ENCODE measurements around the gene TMEM201. TPM values are rescaled to one million over a fixed set of nuclear protein-coding genes. Genes with fewer than 3 reads are reported as not detected.

The TMEM201 gene
- total and polyA plus RNA-seq, 8 donors = 0.61 to 7.6 (median 4.7) TPM

GRCh38 chr1:9595968-9596340, 7.2 kb downstream of the TMEM201 start:
- Histone ChIP-seq H3K4me1 (peaks cover 10 to 35% (median 27%) of the 10 kb centered on the region in 4 donors), H3K27me3 (no peaks in the 10 kb centered on the region), H3K36me3 (peaks cover 7 to 49% (median 43%) of the 10 kb centered on the region in 4 donors), H3K9me3 (no peaks in the 10 kb centered on the region), H3K4me3 (no peak overlapping the region), H3K27ac (no peak overlapping the region)
- TF ChIP-seq POLR2AphosphoS5 (IDR thresholded peaks at IDR 0.05) = no peak
- no peak for TF ChIP-seq POLR2A (IDR thresholded peaks at IDR 0.05)
- TF ChIP-seq CTCF (IDR thresholded peaks at IDR 0.05) = no peak
- TF ChIP-seq EP300 (IDR thresholded peaks at IDR 0.05) = no peak
- intact Hi-C loops (cut with DNase I; ENCODE audit: low total_unique reads) = loop anchor here (10.0 kb wide), 1 partner anchor 331 kb away; no protein-coding TSS in a partner anchor
- 90 to 95% (median 92%) methylated on average over 11 to 12 of the region's 12 CpGs for WGBS, 5 donors
- no peak for DNase-seq

GRCh38 chr1:9596415-9597123, 7.9 kb downstream of the TMEM201 start:
- intact Hi-C loops (cut with DNase I; ENCODE audit: low total_unique reads) = loop anchor here (10.0 kb wide), 1 partner anchor 332 kb away; no protein-coding TSS in a partner anchor
- 85 to 87% (median 85%) methylated on average over 21 to 27 of the region's 27 CpGs for WGBS, 5 donors
- DNase-seq = no peak
- no peak for TF ChIP-seq POLR2A (IDR thresholded peaks at IDR 0.05)
- Histone ChIP-seq H3K4me1 (peaks cover 10 to 30% (median 24%) of the 10 kb centered on the region in 4 donors), H3K4me3 (no peak overlapping the region), H3K27ac (no peak overlapping the region), H3K9me3 (no peaks in the 10 kb centered on the region), H3K27me3 (no peaks in the 10 kb centered on the region), H3K36me3 (peaks cover 13 to 55% (median 50%) of the 10 kb centered on the region in 4 donors)

DNA sequence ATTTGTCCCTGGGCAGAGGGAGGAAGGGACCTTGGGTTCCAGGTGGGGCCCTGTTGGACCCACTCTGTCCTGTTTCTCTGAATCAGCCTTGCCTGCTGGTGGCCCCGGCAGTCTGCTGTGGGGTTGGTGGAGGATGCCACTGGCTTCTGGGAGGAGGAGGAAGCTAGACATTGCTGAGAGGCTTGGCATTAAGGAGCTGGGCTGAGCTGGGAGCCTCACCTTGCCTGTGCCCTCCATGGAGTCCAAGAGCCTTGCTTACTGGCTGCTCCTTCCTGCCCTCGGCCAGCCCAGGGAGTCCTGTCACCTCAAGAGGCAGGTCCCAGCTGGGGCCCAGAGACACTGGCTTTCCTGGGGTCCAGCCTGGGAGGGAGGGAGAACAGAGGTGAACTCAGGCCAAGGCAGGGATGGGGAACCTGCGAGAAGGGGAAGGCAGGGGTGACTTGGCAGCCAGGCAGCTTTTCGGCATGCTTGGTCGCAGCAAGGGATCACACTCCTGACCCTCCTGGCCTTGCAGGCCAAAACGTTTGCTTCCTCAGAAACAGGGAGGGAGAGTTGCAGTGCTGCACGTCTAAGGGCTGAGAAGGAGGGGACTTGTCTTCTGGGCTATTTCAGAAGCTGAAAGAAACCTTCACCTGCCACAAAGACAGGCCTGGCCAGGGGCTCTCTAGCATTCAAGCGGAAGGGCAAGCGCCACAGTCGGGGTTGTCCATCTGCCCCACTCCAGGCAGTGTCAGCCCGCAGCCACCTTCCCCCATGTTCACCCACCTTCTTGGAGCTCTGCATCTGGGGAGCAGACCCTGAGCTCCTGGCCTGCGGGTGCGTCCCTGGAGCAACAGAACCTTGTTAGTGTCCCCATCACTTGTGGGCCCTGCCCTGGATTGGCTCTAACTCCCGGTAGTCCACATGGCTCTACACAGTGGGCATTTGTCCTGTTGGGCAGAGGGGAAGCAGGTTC, 8.9 kb downstream of the TMEM201 start:
- no peaks in the 10 kb centered on the region for H3K9me3 ChIP-seq
- TF ChIP-seq POLR2AphosphoS5 (IDR thresholded peaks at IDR 0.05) (no peak), CTCF (IDR thresholded peaks at IDR 0.05) (no peak), POLR2A (IDR thresholded peaks at IDR 0.05) (no peak), EP300 (IDR thresholded peaks at IDR 0.05) (no peak)
- no peak for DNase-seq
- 84 to 90% (median 88%) methylated on average over 13 to 14 of the region's 14 CpGs for WGBS, 5 donors
- H3K36me3 ChIP-seq = peaks cover 24 to 65% (median 60%) of the 10 kb centered on the region in 4 donors
- no peak overlapping the region for H3K4me3 ChIP-seq
- no peaks in the 10 kb centered on the region for H3K27me3 ChIP-seq
- H3K27ac ChIP-seq = no peak overlapping the region
- intact Hi-C loops (cut with DNase I; ENCODE audit: low total_unique reads) = loop anchor here (10.0 kb wide), 1 partner anchor 333 kb away; no protein-coding TSS in a partner anchor
- H3K4me1 ChIP-seq = peaks cover 10 to 22% (median 15%) of the 10 kb centered on the region in 4 donors

DNA sequence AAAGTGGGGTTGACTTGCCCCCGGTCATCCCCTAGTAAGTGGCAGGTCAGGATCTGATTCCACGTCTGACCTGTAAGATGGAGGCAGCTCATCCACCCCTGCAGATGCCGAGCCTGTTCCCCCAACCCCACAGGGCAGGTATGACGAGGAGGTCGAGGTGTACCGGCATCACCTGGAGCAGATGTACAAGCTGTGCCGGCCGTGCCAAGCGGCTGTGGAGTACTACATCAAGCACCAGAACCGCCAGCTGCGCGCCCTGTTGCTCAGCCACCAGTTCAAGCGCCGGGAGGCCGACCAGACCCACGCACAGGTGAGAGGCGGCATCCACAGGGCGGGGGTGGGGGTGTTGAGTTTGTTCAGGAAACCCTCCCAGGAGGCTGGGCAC, 9.6 kb downstream of the TMEM201 start:
- no peak for DNase-seq
- Histone ChIP-seq H3K4me1 (peaks cover 7 to 15% (median 8%) of the 10 kb centered on the region in 4 donors), H3K27ac (no peak overlapping the region), H3K36me3 (peaks cover 30 to 72% (median 67%) of the 10 kb centered on the region in 4 donors), H3K27me3 (no peaks in the 10 kb centered on the region), H3K9me3 (no peaks in the 10 kb centered on the region), H3K4me3 (no peak overlapping the region)
- intact Hi-C loops (cut with DNase I; ENCODE audit: low total_unique reads) = loop anchor here (10.0 kb wide), 1 partner anchor 334 kb away; no protein-coding TSS in a partner anchor
- WGBS, 5 donors = 90 to 94% (median 92%) methylated on average over 16 to 18 of the region's 18 CpGs
- TF ChIP-seq EP300 (IDR thresholded peaks at IDR 0.05) (no peak), POLR2AphosphoS5 (IDR thresholded peaks at IDR 0.05) (no peak), POLR2A (IDR thresholded peaks at IDR 0.05) (no peak), CTCF (IDR thresholded peaks at IDR 0.05) (no peak)
